Panc1 (cell line): ENCODE results near the gene GSS. TPM values are rescaled to one million over a fixed set of nuclear protein-coding genes. Genes with fewer than 3 reads are reported as not detected.

Experiments used
- ATAC-seq: fragments of 200-7000 bp; cut with Tn5 transposase; 2 replicates; pipeline ENCODE4 v1.9.1; 2020; ENCODE audit warnings: mild to moderate bottlenecking, moderate library complexity
- BruUV-seq: library from RNA; stranded (reverse); fragments of 400-500 nt; replicated peaks from 2 replicates; lab custom pipeline; 2021; lab: Mats Ljungman, UMichigan
- CTCF ChIA-PET: fragments of 300-600 bp; sonication (Branson Sonifier 250); formaldehyde crosslinking; loops from one replicate; lab custom pipeline; 2022; ENCODE audit warnings: antibody characterized with exemption; lab: Charles Lee
- POLR2A ChIA-PET: fragments of 300-600 bp; sonication (Branson Sonifier 250); formaldehyde crosslinking; loops from one replicate; lab custom pipeline; 2022; ENCODE audit warnings: antibody characterized with exemption; lab: Charles Lee
- DNase-seq: peaks from one replicate; pipeline ENCODE4 v3.0.0-alpha.2; 2010; ENCODE audit warnings: low read depth, low spot score
- H3K27ac ChIP-seq: 2 replicates; pipeline ENCODE4 v1.5.1; 2011; ENCODE audit warnings: mild to moderate bottlenecking, low read length, inconsistent platforms
- H3K27me3 ChIP-seq: fragments of 200-500 bp; sonication (Bioruptor generic); 2 replicates; pipeline ENCODE4 v1.6.0; 2014; ENCODE audit warnings: low read length, inconsistent platforms; ENCODE audit not compliant: control insufficient read depth, insufficient read depth
- H3K36me3 ChIP-seq: fragments of 200-500 bp; sonication (Bioruptor generic); 2 replicates; pipeline ENCODE4 v1.5.1; 2014; ENCODE audit warnings: inconsistent platforms, mild to moderate bottlenecking, low read length, moderate library complexity; ENCODE audit not compliant: control insufficient read depth, insufficient read depth
- H3K4me1 ChIP-seq: 2 replicates; pipeline ENCODE4 v1.5.1; 2011; ENCODE audit warnings: inconsistent platforms, mild to moderate bottlenecking, low read length, moderate library complexity; ENCODE audit not compliant: control insufficient read depth, insufficient read depth
- H3K4me3 ChIP-seq, 2 experiments: 2 replicates each; pipeline ENCODE4 v1.5.1; 2011 to 2012; ENCODE audit warnings: low read depth in 2 of 2, low read length in 2 of 2, mild to moderate bottlenecking in 2 of 2, inconsistent platforms in 1 of 2, moderate library complexity in 1 of 2
- H3K9me3 ChIP-seq: fragments of 200-500 bp; sonication (Bioruptor generic); 2 replicates; pipeline ENCODE4 v1.5.1; 2014; ENCODE audit warnings: low read depth, mild to moderate bottlenecking, inconsistent platforms, low read length, moderate library complexity; ENCODE audit not compliant: control insufficient read depth, insufficient read depth
- POLR2AphosphoS5 ChIP-seq: IDR thresholded peaks from 2 replicates; pipeline ENCODE4 v1.6.1; 2012; ENCODE audit warnings: mild to moderate bottlenecking, low read depth, low read length, moderate library complexity
- REST ChIP-seq, 2 experiments: IDR thresholded peaks; 2 replicates each; pipeline ENCODE4 v1.6.1; 2011 to 2012; ENCODE audit warnings: low read depth in 2 of 2, control low read depth in 1 of 2, low read length in 1 of 2, mild to moderate bottlenecking in 1 of 2, moderate library complexity in 1 of 2; ENCODE audit not compliant: insufficient read depth in 1 of 2
- SIN3A ChIP-seq: IDR thresholded peaks from 2 replicates; pipeline ENCODE4 v1.6.1; 2012; ENCODE audit warnings: low read depth, mild to moderate bottlenecking, low read length, moderate library complexity, borderline replicate concordance; ENCODE audit not compliant: insufficient read depth
- TCF7L2 ChIP-seq: IDR thresholded peaks from 2 replicates; pipeline ENCODE4 v1.6.1; 2011; ENCODE audit warnings: mild to moderate bottlenecking, low read depth, low read length, inconsistent platforms
- in situ Hi-C: cut with HindIII; loops from 2 replicates; pipeline ENCODE4 v1.10.0; 2016; ENCODE audit warnings: low sequenced_read_pairs, low pct_unique_long_range_greater_than_20kb
- intact Hi-C: fragments of 100-400 bp; cut with micrococcal nuclease; formaldehyde crosslinking; loops from one replicate; pipeline ENCODE4 v1.10.0; 2022; ENCODE audit not compliant: unreplicated experiment
- total RNA-seq: library from RNA; stranded (reverse); gene quantifications from one replicate; pipeline ENCODE4 v1.2.1, GENCODE V29; 2021; ENCODE audit not compliant: unreplicated experiment
- TF ChIP-seq, protein P1 (sequence below): fragments of 450-650 bp; IDR thresholded peaks from 2 replicates; pipeline ENCODE4 v1.5.1; 2017; ENCODE audit warnings: mild to moderate bottlenecking

GSS gene
- total RNA-seq, 1 experiment from 2014 or later: 64.8 TPM

- intact Hi-C loops: no loop called here
- Histone ChIP-seq H3K27me3 (no peaks in the 10 kb centered on the region), H3K4me3 (no peak overlapping the region), H3K36me3 (no peaks in the 10 kb centered on the region), H3K4me1 (no peaks in the 10 kb centered on the region), H3K27ac (no peak overlapping the region), H3K9me3 (no peaks in the 10 kb centered on the region)
- ChIA-PET POLR2A (no interaction called here), CTCF (interaction anchor here (0.7 kb wide), 2 partner anchors 73 to 451 kb away, joined by 3 read pairs; no protein-coding TSS in a partner anchor)
- DNase-seq (no peak), ATAC-seq (no peak)
- TF ChIP-seq POLR2AphosphoS5: no peak
- no peak for TF ChIP-seq TCF7L2
- no peak for TF ChIP-seq SIN3A
- TF ChIP-seq, protein P1, sequence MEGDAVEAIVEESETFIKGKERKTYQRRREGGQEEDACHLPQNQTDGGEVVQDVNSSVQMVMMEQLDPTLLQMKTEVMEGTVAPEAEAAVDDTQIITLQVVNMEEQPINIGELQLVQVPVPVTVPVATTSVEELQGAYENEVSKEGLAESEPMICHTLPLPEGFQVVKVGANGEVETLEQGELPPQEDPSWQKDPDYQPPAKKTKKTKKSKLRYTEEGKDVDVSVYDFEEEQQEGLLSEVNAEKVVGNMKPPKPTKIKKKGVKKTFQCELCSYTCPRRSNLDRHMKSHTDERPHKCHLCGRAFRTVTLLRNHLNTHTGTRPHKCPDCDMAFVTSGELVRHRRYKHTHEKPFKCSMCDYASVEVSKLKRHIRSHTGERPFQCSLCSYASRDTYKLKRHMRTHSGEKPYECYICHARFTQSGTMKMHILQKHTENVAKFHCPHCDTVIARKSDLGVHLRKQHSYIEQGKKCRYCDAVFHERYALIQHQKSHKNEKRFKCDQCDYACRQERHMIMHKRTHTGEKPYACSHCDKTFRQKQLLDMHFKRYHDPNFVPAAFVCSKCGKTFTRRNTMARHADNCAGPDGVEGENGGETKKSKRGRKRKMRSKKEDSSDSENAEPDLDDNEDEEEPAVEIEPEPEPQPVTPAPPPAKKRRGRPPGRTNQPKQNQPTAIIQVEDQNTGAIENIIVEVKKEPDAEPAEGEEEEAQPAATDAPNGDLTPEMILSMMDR: no peak
- no peak for TF ChIP-seq REST (IDR thresholded peaks at IDR 0.05; ENCODE audit: insufficient read depth in 1 of 2, low read depth in 2 of 2, low read length in 1 of 2)
- no TSS peak for BruUV-seq
- in situ Hi-C loops: no loop called here
Measured at GRCh38 chr20:34974246-34974645, 18.6 kb upstream of the GSS start.

GRCh38 chr20:34971561-34972235 lies 16.1 kb upstream of the GSS start:
- no peak overlapping the region for H3K4me3 ChIP-seq
- DNase-seq (no peak), ATAC-seq (no peak)
- TF ChIP-seq TCF7L2 (no peak), POLR2AphosphoS5 (no peak), REST (IDR thresholded peaks at IDR 0.05; ENCODE audit: insufficient read depth in 1 of 2, low read depth in 2 of 2, low read length in 1 of 2) (no peak), SIN3A (no peak)
- TF ChIP-seq, protein P1: no peak
- H3K27ac ChIP-seq: no peak overlapping the region
- no peaks in the 10 kb centered on the region for H3K9me3 ChIP-seq
- ChIA-PET POLR2A (no interaction called here), CTCF (no interaction called here)
- H3K36me3 ChIP-seq: no peaks in the 10 kb centered on the region
- in situ Hi-C loops: no loop called here
- no peaks in the 10 kb centered on the region for H3K27me3 ChIP-seq
- intact Hi-C loops: no loop called here
- no TSS peak for BruUV-seq
- no peaks in the 10 kb centered on the region for H3K4me1 ChIP-seq
